Subcutaneous adipose tissue (tissue), 4 donors: Measurements from ENCODE around the gene WWOX. TPM values are rescaled to one million over a fixed set of nuclear protein-coding genes. Genes with fewer than 3 reads are reported as not detected.

Experiments used
- total RNA-seq, 4 donors: library from RNA; depleted of rRNA; stranded (reverse); fragments of >200 nt; gene quantifications; one replicate each; pipeline ENCODE4 v1.1.0, GENCODE V29; 2016
- TF ChIP-seq, protein P1 (sequence below): fragments of 450-650 bp; IDR thresholded peaks from one replicate; pipeline ENCODE4 v1.5.1; 2016; ENCODE audit warnings: low read depth, mild to moderate bottlenecking, control low read depth, antibody characterized with exemption, moderate library complexity

WWOX gene
- total RNA-seq, 4 donors from 2014 or later = 31.4 to 67.8 (median 46.0) TPM

DNA sequence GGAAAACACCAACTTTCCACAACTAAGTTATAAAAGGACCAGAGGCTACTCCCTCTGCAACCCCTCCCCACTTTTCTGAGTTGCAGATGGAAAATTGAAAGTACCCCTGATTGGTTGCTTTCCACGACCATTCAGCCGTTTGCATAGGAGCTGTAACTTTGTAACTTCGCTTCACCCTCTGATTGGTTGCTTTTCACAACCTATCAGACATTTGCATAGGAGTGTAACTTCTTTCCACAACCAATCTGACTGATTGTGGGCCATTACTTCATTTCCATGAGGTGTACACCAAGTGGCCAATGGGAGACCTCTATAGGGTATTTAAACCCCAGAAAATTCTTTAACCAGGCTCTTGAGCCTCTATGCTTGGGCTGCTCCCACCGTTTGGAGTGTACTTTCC lies 644.1 kb downstream of the WWOX start:
- TF ChIP-seq, protein P1, sequence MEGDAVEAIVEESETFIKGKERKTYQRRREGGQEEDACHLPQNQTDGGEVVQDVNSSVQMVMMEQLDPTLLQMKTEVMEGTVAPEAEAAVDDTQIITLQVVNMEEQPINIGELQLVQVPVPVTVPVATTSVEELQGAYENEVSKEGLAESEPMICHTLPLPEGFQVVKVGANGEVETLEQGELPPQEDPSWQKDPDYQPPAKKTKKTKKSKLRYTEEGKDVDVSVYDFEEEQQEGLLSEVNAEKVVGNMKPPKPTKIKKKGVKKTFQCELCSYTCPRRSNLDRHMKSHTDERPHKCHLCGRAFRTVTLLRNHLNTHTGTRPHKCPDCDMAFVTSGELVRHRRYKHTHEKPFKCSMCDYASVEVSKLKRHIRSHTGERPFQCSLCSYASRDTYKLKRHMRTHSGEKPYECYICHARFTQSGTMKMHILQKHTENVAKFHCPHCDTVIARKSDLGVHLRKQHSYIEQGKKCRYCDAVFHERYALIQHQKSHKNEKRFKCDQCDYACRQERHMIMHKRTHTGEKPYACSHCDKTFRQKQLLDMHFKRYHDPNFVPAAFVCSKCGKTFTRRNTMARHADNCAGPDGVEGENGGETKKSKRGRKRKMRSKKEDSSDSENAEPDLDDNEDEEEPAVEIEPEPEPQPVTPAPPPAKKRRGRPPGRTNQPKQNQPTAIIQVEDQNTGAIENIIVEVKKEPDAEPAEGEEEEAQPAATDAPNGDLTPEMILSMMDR = no peak

DNA sequence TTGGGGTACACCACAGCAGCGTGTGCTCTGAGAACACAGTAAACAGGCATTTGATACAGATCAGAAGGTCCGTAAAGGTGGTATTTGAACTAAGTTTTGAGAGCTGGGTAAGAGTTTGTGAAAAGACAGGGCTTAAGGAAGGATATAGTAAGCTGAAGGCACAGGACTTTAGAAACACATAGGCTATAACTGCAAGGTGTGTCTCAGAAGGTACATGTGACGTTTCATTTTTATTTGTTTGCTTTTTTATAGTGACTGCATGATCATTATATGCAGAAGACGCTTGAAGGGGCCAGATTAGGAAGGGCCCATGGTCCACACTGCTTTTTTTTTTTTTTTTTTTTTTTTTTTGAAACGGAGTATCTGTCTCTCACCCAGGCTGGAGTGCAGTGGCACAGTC lies 644.6 kb downstream of the WWOX start:
- TF ChIP-seq, protein P1 = no peak

DNA sequence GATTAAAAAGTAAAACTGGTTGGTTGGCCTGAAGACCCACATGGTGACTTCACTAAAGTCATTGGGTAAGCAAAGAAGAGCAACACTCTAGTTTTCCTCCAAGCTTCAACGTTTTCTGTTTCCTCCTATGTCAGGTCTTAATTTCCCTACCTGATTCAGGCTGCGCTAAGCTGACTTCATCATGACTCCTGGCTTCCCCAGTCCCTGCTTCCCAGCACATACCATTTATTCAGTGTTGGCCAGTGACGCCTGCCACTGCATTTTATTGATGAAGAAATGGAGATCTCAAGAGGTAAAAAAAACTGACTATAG lies 645.3 kb downstream of the WWOX start:
- TF ChIP-seq, protein P1 = no peak

DNA sequence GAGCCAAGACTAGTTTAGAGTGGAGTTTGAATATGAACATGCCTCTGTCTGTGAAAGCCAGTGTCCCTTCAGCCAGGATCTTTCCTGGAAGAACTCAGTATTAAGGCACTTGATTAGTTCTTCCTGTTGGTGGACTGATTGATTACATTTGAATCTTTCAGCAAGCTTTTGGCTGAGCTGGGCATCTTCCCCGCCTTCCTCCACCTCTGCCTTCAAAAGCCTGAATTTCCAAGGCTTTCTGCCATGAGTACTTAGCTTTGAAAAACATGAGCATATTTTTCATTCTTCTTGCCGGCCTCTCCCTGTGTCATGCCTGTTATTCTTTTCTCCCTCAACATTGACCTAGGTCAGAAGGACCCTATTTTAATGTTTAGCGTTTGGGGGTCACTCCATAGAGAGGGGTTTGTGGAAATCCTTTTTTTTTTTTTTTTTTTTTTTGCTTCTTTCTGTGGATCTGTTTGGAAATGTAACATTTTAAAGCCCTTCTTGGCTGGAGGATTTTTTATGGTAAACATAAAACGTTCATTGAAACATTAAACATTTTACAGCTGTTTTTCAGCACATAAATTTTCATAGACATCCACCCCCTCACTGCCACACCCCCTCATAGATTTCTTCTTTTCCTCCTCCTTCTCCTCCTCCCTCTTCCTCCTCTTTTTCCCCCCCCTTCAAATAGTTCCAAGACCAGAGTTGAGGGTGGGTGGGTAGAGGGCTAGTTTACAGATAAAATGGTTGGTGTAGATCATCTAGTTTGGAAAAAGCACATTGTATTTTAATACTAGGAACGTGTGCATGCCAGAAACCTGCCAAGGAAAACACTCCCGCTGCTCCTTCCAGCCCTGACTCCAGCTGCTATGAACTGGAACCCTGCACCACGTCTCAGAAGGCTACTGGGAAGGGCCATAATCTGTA lies 645.9 kb downstream of the WWOX start:
- TF ChIP-seq, protein P1 = no peak

DNA sequence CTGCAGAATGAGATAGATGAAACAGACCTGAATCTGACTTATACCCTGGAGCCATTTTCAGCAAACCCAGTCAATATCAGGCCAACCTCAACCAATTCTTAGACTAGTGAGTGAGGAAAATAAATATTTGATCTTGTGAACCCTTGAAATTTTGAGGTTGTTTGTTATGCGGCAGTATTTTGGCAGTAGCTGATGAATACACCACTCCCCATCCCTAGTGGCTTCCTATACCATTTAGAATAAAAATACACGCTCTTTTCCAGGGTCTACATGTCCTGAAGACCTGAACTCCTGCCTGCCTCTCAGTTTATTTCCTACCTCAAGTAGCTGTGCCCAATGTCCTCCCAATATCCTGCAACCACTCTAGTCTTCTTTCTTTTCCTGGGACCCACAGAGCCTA lies 647.3 kb downstream of the WWOX start:
- TF ChIP-seq, protein P1 = no peak

DNA sequence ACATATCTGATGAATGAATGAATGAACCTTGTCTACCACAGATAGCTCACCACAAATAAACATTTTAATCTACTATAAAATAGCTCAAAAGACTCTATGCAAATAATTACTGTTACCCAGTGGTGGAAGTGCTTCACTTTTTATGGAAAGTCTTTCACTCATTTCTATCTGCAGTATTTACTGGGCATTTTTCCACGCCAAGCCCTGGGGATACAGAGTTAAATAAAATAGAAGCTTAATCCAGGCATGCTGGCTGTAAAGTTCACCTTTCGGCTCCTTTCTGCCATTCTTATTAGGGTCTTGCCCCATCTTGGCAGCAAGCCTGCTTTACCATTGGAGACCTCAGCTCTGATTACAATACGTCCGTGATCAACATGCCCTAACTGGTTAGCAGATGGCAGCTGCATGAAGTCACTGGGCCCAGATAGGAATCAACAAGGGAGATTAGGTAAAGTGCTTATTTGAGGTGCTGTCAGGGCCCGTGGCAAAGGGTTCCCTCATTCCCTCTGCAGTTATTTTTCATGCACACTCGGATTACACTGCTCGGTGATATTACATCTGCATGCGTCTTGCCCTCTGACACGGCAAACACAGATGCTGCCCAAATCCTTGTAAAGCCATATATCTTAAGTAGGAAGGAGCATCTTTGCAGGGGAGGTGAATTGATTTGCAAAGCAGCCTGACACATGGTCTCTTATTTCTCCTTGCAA lies 648.9 kb downstream of the WWOX start:
- TF ChIP-seq, protein P1 = no peak

DNA sequence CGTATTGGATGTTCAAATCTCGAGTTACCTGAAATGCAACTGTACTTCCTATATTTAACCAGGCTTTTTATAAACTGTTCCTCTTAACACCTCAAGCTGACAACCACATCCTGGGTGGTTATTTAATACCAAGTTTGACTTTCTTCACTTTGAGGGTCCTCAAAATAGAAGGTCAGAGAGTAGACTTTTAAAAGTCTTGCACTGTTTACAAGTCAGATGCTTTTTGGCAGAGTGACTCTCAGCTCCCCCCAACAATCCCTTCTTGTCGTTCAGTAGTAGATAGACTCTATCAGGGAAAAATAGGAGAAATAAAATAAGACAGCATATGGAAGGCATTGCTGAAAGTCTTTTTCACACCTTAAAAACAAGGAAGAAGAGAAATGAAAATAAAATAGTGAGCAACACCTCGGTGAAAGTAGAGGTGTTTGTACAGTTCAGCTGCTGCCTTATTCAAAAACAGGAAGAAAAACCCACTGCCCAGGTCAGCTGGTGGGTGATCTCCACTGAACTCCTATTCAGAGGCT lies 650.4 kb downstream of the WWOX start:
- TF ChIP-seq, protein P1 = no peak
